ENCODE measurements around the gene CNKSR3.

The CNKSR3 gene

GRCh38 chr6:154509421-154510143 lies 903 bp downstream of the CNKSR3 start:
- Histone ChIP-seq H3K9ac (ENCODE audit: low read length) (no peak overlapping the region), H2AFZ (ENCODE audit: low read length) (no peak overlapping the region), H3K27ac (ENCODE audit: low read depth, low read length, poor library complexity, severe bottlenecking) (no peak overlapping the region)

GRCh38 chr6:154508573-154509375 lies 1.7 kb downstream of the CNKSR3 start:
- peaks cover 5% of the 10 kb centered on the region; the same call in 1 of the 2 replicates for H3K27me3 ChIP-seq (ENCODE audit: insufficient read depth, low read length)
- no peak overlapping the region for H2AFZ ChIP-seq (ENCODE audit: low read length)
- H3K4me3 ChIP-seq (ENCODE audit: low read depth, low read length, poor library complexity, severe bottlenecking) = no peak overlapping the region
- H3K9me2 ChIP-seq (ENCODE audit: low read depth, low read length) = no peaks in the 10 kb centered on the region
- H4K20me1 ChIP-seq (ENCODE audit: insufficient read depth, low read length) = no peaks in the 10 kb centered on the region
- no peak overlapping the region for H3K4me2 ChIP-seq (ENCODE audit: low read length)
- H3K27ac ChIP-seq (ENCODE audit: low read depth, low read length, poor library complexity, severe bottlenecking) = no peak overlapping the region
- H3K79me2 ChIP-seq (ENCODE audit: insufficient read depth, low read length) = no peaks in the 10 kb centered on the region
- no peaks in the 10 kb centered on the region for H3K9me3 ChIP-seq (ENCODE audit: low read length)
- H3K9ac ChIP-seq (ENCODE audit: low read length) = no peak overlapping the region
- H3K4me1 ChIP-seq (ENCODE audit: insufficient read depth, low read length, severe bottlenecking) = no peaks in the 10 kb centered on the region
- TF ChIP-seq EZH2 (IDR thresholded peaks at IDR 0.05; ENCODE audit: borderline replicate concordance, low read length) (no peak), CTCF (IDR thresholded peaks at IDR 0.05; ENCODE audit: low read length) (no peak)
- H3F3A ChIP-seq (ENCODE audit: insufficient read depth, low read length) = no peaks in the 10 kb centered on the region
- no peaks in the 10 kb centered on the region for H3K36me3 ChIP-seq (ENCODE audit: insufficient read depth, low read length)

More at GRCh38 chr6:154509421-154510143, 903 bp downstream of the CNKSR3 start:
- H3K4me1 ChIP-seq (ENCODE audit: insufficient read depth, low read length, severe bottlenecking) = no peaks in the 10 kb centered on the region
- peaks cover 5% of the 10 kb centered on the region; the same call in 1 of the 2 replicates for H3K27me3 ChIP-seq (ENCODE audit: insufficient read depth, low read length)
- H3K79me2 ChIP-seq (ENCODE audit: insufficient read depth, low read length) = no peaks in the 10 kb centered on the region
- no peaks in the 10 kb centered on the region for H3K9me3 ChIP-seq (ENCODE audit: low read length)
- no peaks in the 10 kb centered on the region for H3K9me2 ChIP-seq (ENCODE audit: low read depth, low read length)
- H3K4me3 ChIP-seq (ENCODE audit: low read depth, low read length, poor library complexity, severe bottlenecking) = no peak overlapping the region
- no peaks in the 10 kb centered on the region for H3F3A ChIP-seq (ENCODE audit: insufficient read depth, low read length)
- H3K36me3 ChIP-seq (ENCODE audit: insufficient read depth, low read length) = no peaks in the 10 kb centered on the region
- no peaks in the 10 kb centered on the region for H4K20me1 ChIP-seq (ENCODE audit: insufficient read depth, low read length)
- no peak overlapping the region for H3K4me2 ChIP-seq (ENCODE audit: low read length)
- TF ChIP-seq EZH2 (IDR thresholded peaks at IDR 0.05; ENCODE audit: borderline replicate concordance, low read length) (no peak), CTCF (IDR thresholded peaks at IDR 0.05; ENCODE audit: low read length) (no peak)

- Histone ChIP-seq H3K36me3 (ENCODE audit: insufficient read depth, low read length) (no peaks in the 10 kb centered on the region), H4K20me1 (ENCODE audit: insufficient read depth, low read length) (no peaks in the 10 kb centered on the region), H3F3A (ENCODE audit: insufficient read depth, low read length) (no peaks in the 10 kb centered on the region), H3K9me2 (ENCODE audit: low read depth, low read length) (no peaks in the 10 kb centered on the region), H3K4me1 (ENCODE audit: insufficient read depth, low read length, severe bottlenecking) (no peaks in the 10 kb centered on the region), H3K27me3 (ENCODE audit: insufficient read depth, low read length) (peaks cover 4% of the 10 kb centered on the region; the same call in 1 of the 2 replicates), H3K9ac (ENCODE audit: low read length) (no peak overlapping the region), H3K79me2 (ENCODE audit: insufficient read depth, low read length) (no peaks in the 10 kb centered on the region), H2AFZ (ENCODE audit: low read length) (no peak overlapping the region), H3K9me3 (ENCODE audit: low read length) (no peaks in the 10 kb centered on the region), H3K27ac (ENCODE audit: low read depth, low read length, poor library complexity, severe bottlenecking) (no peak overlapping the region), H3K4me2 (ENCODE audit: low read length) (no peak overlapping the region), H3K4me3 (ENCODE audit: low read depth, low read length, poor library complexity, severe bottlenecking) (no peak overlapping the region)
- TF ChIP-seq EZH2 (IDR thresholded peaks at IDR 0.05; ENCODE audit: borderline replicate concordance, low read length) (no peak), CTCF (IDR thresholded peaks at IDR 0.05; ENCODE audit: low read length) (no peak)
Observed at GRCh38 chr6:154506991-154507898, 3.2 kb downstream of the CNKSR3 start.
